ENCODE results near the gene DNAAF5.
A peak's percentile ranks its signal among the peaks of the same experiment; 100 is the strongest.

Gene DNAAF5

GRCh38 chr7:818031-818699 is 91.7 kb downstream of the DNAAF5 start:
- H3K4me1 ChIP-seq (ENCODE audit: insufficient read depth, low read length), result peaks cover 19% of the 10 kb centered on the region
- peak overlapping the region; percentile 92 for H3K4me3 ChIP-seq (ENCODE audit: low read length)
- H2AFZ ChIP-seq (ENCODE audit: low read depth, low read length), result no peak overlapping the region
- peaks cover 2% of the 10 kb centered on the region for H3K9me3 ChIP-seq (ENCODE audit: low read length)
- no peaks in the 10 kb centered on the region for H3K27me3 ChIP-seq (ENCODE audit: insufficient read depth, low read length)
- H3K36me3 ChIP-seq (ENCODE audit: insufficient read depth, low read length), result peaks cover 4% of the 10 kb centered on the region

GRCh38 chr7:820341-820740 is 93.8 kb downstream of the DNAAF5 start:
- no peak overlapping the region for H3K4me3 ChIP-seq (ENCODE audit: low read length)
- H3K9me3 ChIP-seq (ENCODE audit: low read length), result peaks cover 2% of the 10 kb centered on the region
- no peak overlapping the region for H2AFZ ChIP-seq (ENCODE audit: low read depth, low read length)
- peaks cover 13% of the 10 kb centered on the region for H3K4me1 ChIP-seq (ENCODE audit: insufficient read depth, low read length)
- H3K36me3 ChIP-seq (ENCODE audit: insufficient read depth, low read length), result peaks cover 10% of the 10 kb centered on the region
- H3K27me3 ChIP-seq (ENCODE audit: insufficient read depth, low read length), result no peaks in the 10 kb centered on the region

GRCh38 chr7:821688-822087 is 95.2 kb downstream of the DNAAF5 start:
- peaks cover 10% of the 10 kb centered on the region for H3K36me3 ChIP-seq (ENCODE audit: insufficient read depth, low read length)
- H3K4me1 ChIP-seq (ENCODE audit: insufficient read depth, low read length), result peaks cover 10% of the 10 kb centered on the region

GRCh38 chr7:822692-823276 is 96.3 kb downstream of the DNAAF5 start:
- peaks cover 4% of the 10 kb centered on the region for H3K4me1 ChIP-seq (ENCODE audit: insufficient read depth, low read length)
- no peak overlapping the region for H2AFZ ChIP-seq (ENCODE audit: low read depth, low read length)
- H3K36me3 ChIP-seq (ENCODE audit: insufficient read depth, low read length), result peaks cover 10% of the 10 kb centered on the region
- H3K4me3 ChIP-seq (ENCODE audit: low read length), result no peak overlapping the region
- no peaks in the 10 kb centered on the region for H3K27me3 ChIP-seq (ENCODE audit: insufficient read depth, low read length)
- peaks cover 2% of the 10 kb centered on the region for H3K9me3 ChIP-seq (ENCODE audit: low read length)

More at GRCh38 chr7:821688-822087, 95.2 kb downstream of the DNAAF5 start:
- no peak overlapping the region for H2AFZ ChIP-seq (ENCODE audit: low read depth, low read length)
- H3K9me3 ChIP-seq (ENCODE audit: low read length), result peaks cover 2% of the 10 kb centered on the region
- H3K27me3 ChIP-seq (ENCODE audit: insufficient read depth, low read length), result no peaks in the 10 kb centered on the region
- H3K4me3 ChIP-seq (ENCODE audit: low read length), result no peak overlapping the region

GRCh38 chr7:823649-824048 is 97.2 kb downstream of the DNAAF5 start:
- no peaks in the 10 kb centered on the region for H3K9me3 ChIP-seq (ENCODE audit: low read length)
- H3K4me3 ChIP-seq (ENCODE audit: low read length), result no peak overlapping the region
- H3K4me1 ChIP-seq (ENCODE audit: insufficient read depth, low read length), result no peaks in the 10 kb centered on the region
- no peak overlapping the region for H2AFZ ChIP-seq (ENCODE audit: low read depth, low read length)
- H3K36me3 ChIP-seq (ENCODE audit: insufficient read depth, low read length), result peaks cover 10% of the 10 kb centered on the region
- H3K27me3 ChIP-seq (ENCODE audit: insufficient read depth, low read length), result no peaks in the 10 kb centered on the region

GRCh38 chr7:824081-824480 is 97.6 kb downstream of the DNAAF5 start:
- Histone ChIP-seq H3K27me3 (ENCODE audit: insufficient read depth, low read length) (no peaks in the 10 kb centered on the region), H3K4me1 (ENCODE audit: insufficient read depth, low read length) (no peaks in the 10 kb centered on the region), H3K36me3 (ENCODE audit: insufficient read depth, low read length) (peaks cover 10% of the 10 kb centered on the region), H3K4me3 (ENCODE audit: low read length) (no peak overlapping the region), H3K9me3 (ENCODE audit: low read length) (no peaks in the 10 kb centered on the region), H2AFZ (ENCODE audit: low read depth, low read length) (no peak overlapping the region)

- Histone ChIP-seq H3K27me3 (ENCODE audit: insufficient read depth, low read length) (no peaks in the 10 kb centered on the region), H3K36me3 (ENCODE audit: insufficient read depth, low read length) (peaks cover 10% of the 10 kb centered on the region), H3K4me3 (ENCODE audit: low read length) (no peak overlapping the region), H2AFZ (ENCODE audit: low read depth, low read length) (no peak overlapping the region), H3K9me3 (ENCODE audit: low read length) (no peaks in the 10 kb centered on the region), H3K4me1 (ENCODE audit: insufficient read depth, low read length) (no peaks in the 10 kb centered on the region)
Observed at GRCh38 chr7:824664-825063, 98.2 kb downstream of the DNAAF5 start.

GRCh38 chr7:825386-825785 is 98.9 kb downstream of the DNAAF5 start:
- H2AFZ ChIP-seq (ENCODE audit: low read depth, low read length), result no peak overlapping the region
- no peaks in the 10 kb centered on the region for H3K4me1 ChIP-seq (ENCODE audit: insufficient read depth, low read length)
- H3K9me3 ChIP-seq (ENCODE audit: low read length), result no peaks in the 10 kb centered on the region
- no peak overlapping the region for H3K4me3 ChIP-seq (ENCODE audit: low read length)
- H3K27me3 ChIP-seq (ENCODE audit: insufficient read depth, low read length), result no peaks in the 10 kb centered on the region
- peaks cover 10% of the 10 kb centered on the region for H3K36me3 ChIP-seq (ENCODE audit: insufficient read depth, low read length)

GRCh38 chr7:826230-826917 is 99.9 kb downstream of the DNAAF5 start:
- Histone ChIP-seq H3K27me3 (ENCODE audit: insufficient read depth, low read length) (no peaks in the 10 kb centered on the region), H2AFZ (ENCODE audit: low read depth, low read length) (no peak overlapping the region), H3K9me3 (ENCODE audit: low read length) (no peaks in the 10 kb centered on the region), H3K36me3 (ENCODE audit: insufficient read depth, low read length) (peaks cover 10% of the 10 kb centered on the region), H3K4me3 (ENCODE audit: low read length) (no peak overlapping the region), H3K4me1 (ENCODE audit: insufficient read depth, low read length) (no peaks in the 10 kb centered on the region)

GRCh38 chr7:828793-829561 is 102.5 kb downstream of the DNAAF5 start:
- Histone ChIP-seq H3K9me3 (ENCODE audit: low read length) (no peaks in the 10 kb centered on the region), H3K4me3 (ENCODE audit: low read length) (no peak overlapping the region), H2AFZ (ENCODE audit: low read depth, low read length) (no peak overlapping the region), H3K27me3 (ENCODE audit: insufficient read depth, low read length) (no peaks in the 10 kb centered on the region), H3K36me3 (ENCODE audit: insufficient read depth, low read length) (peaks cover 20% of the 10 kb centered on the region), H3K4me1 (ENCODE audit: insufficient read depth, low read length) (no peaks in the 10 kb centered on the region)

- peaks cover 15% of the 10 kb centered on the region for H3K36me3 ChIP-seq (ENCODE audit: insufficient read depth, low read length)
- no peaks in the 10 kb centered on the region for H3K27me3 ChIP-seq (ENCODE audit: insufficient read depth, low read length)
- no peak overlapping the region for H2AFZ ChIP-seq (ENCODE audit: low read depth, low read length)
- no peak overlapping the region for H3K4me3 ChIP-seq (ENCODE audit: low read length)
- H3K4me1 ChIP-seq (ENCODE audit: insufficient read depth, low read length), result peaks cover under 1% of the 10 kb centered on the region
- H3K9me3 ChIP-seq (ENCODE audit: low read length), result no peaks in the 10 kb centered on the region
Observed at GRCh38 chr7:830069-830468, 103.6 kb downstream of the DNAAF5 start.

- Histone ChIP-seq H3K9me3 (ENCODE audit: low read length) (no peaks in the 10 kb centered on the region), H3K36me3 (ENCODE audit: insufficient read depth, low read length) (peaks cover 15% of the 10 kb centered on the region), H3K4me1 (ENCODE audit: insufficient read depth, low read length) (peaks cover 4% of the 10 kb centered on the region), H2AFZ (ENCODE audit: low read depth, low read length) (no peak overlapping the region), H3K27me3 (ENCODE audit: insufficient read depth, low read length) (no peaks in the 10 kb centered on the region), H3K4me3 (ENCODE audit: low read length) (no peak overlapping the region)
Observed at GRCh38 chr7:831596-832166, 105.2 kb downstream of the DNAAF5 start.
